SJCRH30 (cell line): ENCODE measurements around the gene LYST. TPM values are rescaled to one million over a fixed set of nuclear protein-coding genes. Genes with fewer than 3 reads are reported as not detected.
"Not testable (repeated sequence)": the region's sequence is repeated elsewhere in the genome, so short reads cannot be mapped to it uniquely, and the experiment has no call there.

Experiments used
- DNase-seq, 2 experiments: peaks; one replicate each; pipeline ENCODE4 v3.0.0-alpha.2; 2015 to 2020
- H3K27ac ChIP-seq: fragments of 250-450 bp; sonication (Bioruptor Pico); 2 replicates; pipeline ENCODE4 v1.5.1; 2020; ENCODE audit warnings: mild to moderate bottlenecking, moderate library complexity
- H3K27me3 ChIP-seq: fragments of 250-450 bp; sonication (Bioruptor Pico); 2 replicates; pipeline ENCODE4 v1.5.1; 2020; ENCODE audit warnings: mild to moderate bottlenecking, moderate library complexity
- H3K36me3 ChIP-seq: fragments of 250-450 bp; sonication (Bioruptor Pico); 2 replicates; pipeline ENCODE4 v1.5.1; 2020; ENCODE audit warnings: mild to moderate bottlenecking, moderate library complexity
- H3K4me1 ChIP-seq: fragments of 250-450 bp; sonication (Bioruptor Pico); 2 replicates; pipeline ENCODE4 v1.5.1; 2020; ENCODE audit warnings: mild to moderate bottlenecking, moderate library complexity
- H3K4me3 ChIP-seq: fragments of 250-450 bp; sonication (Bioruptor Pico); 2 replicates; pipeline ENCODE4 v1.5.1; 2020; ENCODE audit warnings: mild to moderate bottlenecking, moderate library complexity
- H3K9me3 ChIP-seq: fragments of 250-450 bp; sonication (Bioruptor Pico); replicated peaks from 2 replicates; pipeline ENCODE4 v1.5.1; 2020; ENCODE audit warnings: mild to moderate bottlenecking, moderate library complexity
- total RNA-seq: library from RNA; depleted of rRNA; stranded (reverse); fragments of >200 nt; shearing (Covaris generic); gene quantifications from 2 replicates; pipeline ENCODE4 v1.2.3, GENCODE V29; 2014; rRNA removed

Gene LYST, protein sequence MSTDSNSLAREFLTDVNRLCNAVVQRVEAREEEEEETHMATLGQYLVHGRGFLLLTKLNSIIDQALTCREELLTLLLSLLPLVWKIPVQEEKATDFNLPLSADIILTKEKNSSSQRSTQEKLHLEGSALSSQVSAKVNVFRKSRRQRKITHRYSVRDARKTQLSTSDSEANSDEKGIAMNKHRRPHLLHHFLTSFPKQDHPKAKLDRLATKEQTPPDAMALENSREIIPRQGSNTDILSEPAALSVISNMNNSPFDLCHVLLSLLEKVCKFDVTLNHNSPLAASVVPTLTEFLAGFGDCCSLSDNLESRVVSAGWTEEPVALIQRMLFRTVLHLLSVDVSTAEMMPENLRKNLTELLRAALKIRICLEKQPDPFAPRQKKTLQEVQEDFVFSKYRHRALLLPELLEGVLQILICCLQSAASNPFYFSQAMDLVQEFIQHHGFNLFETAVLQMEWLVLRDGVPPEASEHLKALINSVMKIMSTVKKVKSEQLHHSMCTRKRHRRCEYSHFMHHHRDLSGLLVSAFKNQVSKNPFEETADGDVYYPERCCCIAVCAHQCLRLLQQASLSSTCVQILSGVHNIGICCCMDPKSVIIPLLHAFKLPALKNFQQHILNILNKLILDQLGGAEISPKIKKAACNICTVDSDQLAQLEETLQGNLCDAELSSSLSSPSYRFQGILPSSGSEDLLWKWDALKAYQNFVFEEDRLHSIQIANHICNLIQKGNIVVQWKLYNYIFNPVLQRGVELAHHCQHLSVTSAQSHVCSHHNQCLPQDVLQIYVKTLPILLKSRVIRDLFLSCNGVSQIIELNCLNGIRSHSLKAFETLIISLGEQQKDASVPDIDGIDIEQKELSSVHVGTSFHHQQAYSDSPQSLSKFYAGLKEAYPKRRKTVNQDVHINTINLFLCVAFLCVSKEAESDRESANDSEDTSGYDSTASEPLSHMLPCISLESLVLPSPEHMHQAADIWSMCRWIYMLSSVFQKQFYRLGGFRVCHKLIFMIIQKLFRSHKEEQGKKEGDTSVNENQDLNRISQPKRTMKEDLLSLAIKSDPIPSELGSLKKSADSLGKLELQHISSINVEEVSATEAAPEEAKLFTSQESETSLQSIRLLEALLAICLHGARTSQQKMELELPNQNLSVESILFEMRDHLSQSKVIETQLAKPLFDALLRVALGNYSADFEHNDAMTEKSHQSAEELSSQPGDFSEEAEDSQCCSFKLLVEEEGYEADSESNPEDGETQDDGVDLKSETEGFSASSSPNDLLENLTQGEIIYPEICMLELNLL (N-terminal part only)
- total RNA-seq = 2.3 and 2.9 TPM in 2 replicates

- peak; percentile 36 to 53 for DNase-seq
- Histone ChIP-seq H3K4me3 (peak within 1 kb of the TSS; percentile 84), H3K4me1 (0 out of 2 replicates have a peak, but pooled peaks cover 2% of the 10 kb centered on the region), H3K27me3 (no peaks in the 10 kb centered on the region), H3K27ac (peak within 1 kb of the TSS; percentile 33), H3K36me3 (no peaks in the 10 kb centered on the region), H3K9me3 (no peaks in the 10 kb centered on the region)
Measured at GRCh38 chr1:235866205-235866912, at the start of gene LYST. LYST (minus strand) TSS chr1:235866906; CDS start chr1:235830417, 36,489 bp downstream.

DNA sequence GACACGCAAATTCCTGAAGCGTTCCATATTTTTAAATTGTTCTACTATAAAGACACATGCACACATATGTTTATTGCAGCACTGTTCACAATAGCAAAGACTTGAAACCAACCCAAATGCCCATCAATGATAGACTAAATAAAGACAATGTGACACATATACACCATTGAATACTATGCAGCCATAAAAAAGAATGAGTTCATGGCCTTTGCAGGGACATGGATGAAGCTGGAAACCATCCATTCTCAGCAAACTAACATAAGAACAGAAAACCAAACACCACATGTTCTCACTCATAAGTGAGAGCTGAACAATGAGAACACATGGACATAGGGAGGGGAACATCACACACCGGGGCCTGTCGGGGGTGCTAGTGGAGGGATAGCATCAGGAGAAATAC, 48.8 kb upstream of the LYST start:
- not testable (repeated sequence) for H3K27ac ChIP-seq, H3K36me3 ChIP-seq, H3K9me3 ChIP-seq, H3K4me1 ChIP-seq, DNase-seq, H3K4me3 ChIP-seq, H3K27me3 ChIP-seq

DNA sequence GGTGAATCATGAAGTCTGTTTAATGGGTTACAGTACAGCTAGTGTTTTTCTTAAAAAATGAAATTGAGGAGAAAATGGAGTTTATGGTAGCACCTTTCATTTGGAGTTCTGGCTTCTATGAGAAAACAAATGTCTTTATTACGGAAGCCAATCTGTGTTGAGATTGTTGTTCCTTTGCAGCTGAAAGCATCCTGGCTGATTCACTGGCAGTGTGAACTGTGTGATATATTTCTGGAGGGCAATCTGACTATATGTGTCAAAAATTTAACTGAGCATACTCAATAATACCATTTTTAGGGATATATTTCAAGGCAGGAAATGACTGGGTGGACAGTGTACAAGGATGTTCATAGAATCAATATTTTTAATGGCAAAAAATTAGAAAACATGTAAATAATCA, 46.6 kb upstream of the LYST start:
- H3K27ac ChIP-seq = no peak overlapping the region
- H3K4me3 ChIP-seq = no peak overlapping the region
- H3K27me3 ChIP-seq = no peaks in the 10 kb centered on the region
- no peaks in the 10 kb centered on the region for H3K9me3 ChIP-seq
- peaks cover 25% of the 10 kb centered on the region for H3K4me1 ChIP-seq
- no peak for DNase-seq
- H3K36me3 ChIP-seq = no peaks in the 10 kb centered on the region

GRCh38 chr1:235911876-235912275, 45.2 kb upstream of the LYST start:
- Histone ChIP-seq H3K4me1 (peaks cover 27% of the 10 kb centered on the region), H3K9me3 (no peaks in the 10 kb centered on the region), H3K36me3 (no peaks in the 10 kb centered on the region)

DNA sequence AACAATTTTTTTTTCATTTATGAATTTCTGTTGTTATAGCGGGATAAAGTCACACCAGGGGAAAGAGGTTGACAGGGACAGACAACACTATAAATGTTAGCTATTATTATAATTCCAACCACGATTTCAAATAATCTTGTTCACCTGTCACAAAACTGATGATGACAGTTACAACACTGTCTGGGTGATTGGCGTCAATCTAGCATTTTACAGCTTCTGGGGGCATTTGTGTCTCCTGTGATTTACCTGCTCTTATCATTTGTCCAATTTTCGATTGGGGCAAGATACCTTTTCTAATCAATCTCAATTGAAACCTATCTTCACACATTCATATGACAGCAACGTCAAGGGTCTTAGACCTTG, 44.6 kb upstream of the LYST start:
- no peak for DNase-seq
- Histone ChIP-seq H3K27ac (peak overlapping the region; percentile 78), H3K4me1 (peaks cover 27% of the 10 kb centered on the region), H3K9me3 (no peaks in the 10 kb centered on the region), H3K27me3 (no peaks in the 10 kb centered on the region), H3K4me3 (no peak overlapping the region), H3K36me3 (no peaks in the 10 kb centered on the region)

More at GRCh38 chr1:235911876-235912275, 45.2 kb upstream of the LYST start:
- Histone ChIP-seq H3K27me3 (no peaks in the 10 kb centered on the region), H3K4me3 (no peak overlapping the region), H3K27ac (no peak overlapping the region)
- no peak for DNase-seq

GRCh38 chr1:235910357-235911299, 43.9 kb upstream of the LYST start:
- no peaks in the 10 kb centered on the region for H3K36me3 ChIP-seq
- H3K27ac ChIP-seq = peak overlapping the region; percentile 78
- no peaks in the 10 kb centered on the region for H3K27me3 ChIP-seq
- peak overlapping the region; percentile 23 for H3K4me3 ChIP-seq
- H3K9me3 ChIP-seq = no peaks in the 10 kb centered on the region
- peaks cover 27% of the 10 kb centered on the region for H3K4me1 ChIP-seq
- peak; percentile 79 to 81 for DNase-seq

DNA sequence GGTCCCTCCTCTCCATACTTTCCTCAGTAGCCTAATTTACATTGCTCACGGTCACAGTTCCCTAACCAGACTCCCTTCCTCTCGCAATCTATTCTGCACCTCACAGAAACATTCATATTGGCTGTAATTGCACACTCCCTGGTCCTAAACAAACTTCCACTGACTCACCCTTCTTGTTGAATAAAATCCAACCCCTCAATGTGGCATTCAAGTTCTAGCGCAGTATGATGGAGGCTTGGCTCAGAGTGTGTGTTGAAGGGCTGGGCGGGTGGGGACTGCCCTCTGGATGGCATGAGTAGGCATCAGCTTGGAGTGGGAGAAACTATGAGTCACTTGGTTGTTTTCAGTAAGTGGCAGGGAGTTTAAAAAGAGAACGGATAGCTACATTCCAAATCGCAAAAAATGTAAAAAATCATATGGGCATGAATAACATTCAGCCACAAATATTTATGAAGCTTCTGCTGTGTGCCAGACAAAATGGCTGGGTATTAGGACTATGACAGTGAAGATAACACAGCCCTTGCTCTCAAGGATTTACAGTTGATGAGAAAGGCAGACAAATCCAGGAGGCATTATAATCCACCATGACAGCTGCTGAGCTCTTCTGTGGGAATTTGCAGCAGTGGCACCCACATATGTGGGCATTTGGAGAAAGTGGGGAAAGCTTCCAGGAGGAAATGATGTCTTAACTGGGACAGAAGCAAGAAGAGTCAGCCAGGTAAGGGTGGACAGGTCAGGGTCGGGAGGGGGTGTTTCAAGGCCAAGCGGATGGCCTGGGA, 42.2 kb upstream of the LYST start:
- Histone ChIP-seq H3K4me3 (no peak overlapping the region), H3K27me3 (no peaks in the 10 kb centered on the region), H3K27ac (peak overlapping the region; percentile 78), H3K36me3 (no peaks in the 10 kb centered on the region), H3K9me3 (no peaks in the 10 kb centered on the region), H3K4me1 (peaks cover 27% of the 10 kb centered on the region)
- DNase-seq = peak; percentile 46 to 74

DNA sequence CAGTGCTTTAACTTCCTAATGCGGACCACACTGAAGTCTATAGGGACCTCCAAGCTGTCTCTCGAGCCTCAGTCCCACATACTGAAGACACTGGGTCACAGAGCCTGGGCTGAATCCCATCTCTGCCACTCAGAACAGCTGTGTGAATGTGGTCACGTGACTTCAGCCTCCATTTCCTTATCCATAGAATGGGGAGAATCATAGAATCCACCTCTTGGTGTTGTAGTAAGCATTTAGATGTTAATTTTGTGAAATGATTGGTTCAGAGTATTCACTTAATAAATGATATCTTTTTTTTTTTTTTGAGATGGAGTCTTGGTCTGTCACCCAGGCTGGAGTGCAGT, 41.2 kb upstream of the LYST start:
- Histone ChIP-seq H3K36me3 (no peaks in the 10 kb centered on the region), H3K9me3 (no peaks in the 10 kb centered on the region), H3K4me3 (no peak overlapping the region), H3K4me1 (peaks cover 33% of the 10 kb centered on the region), H3K27me3 (no peaks in the 10 kb centered on the region), H3K27ac (no peak overlapping the region; the same call in 1 of the 2 replicates)
- DNase-seq = no peak

DNA sequence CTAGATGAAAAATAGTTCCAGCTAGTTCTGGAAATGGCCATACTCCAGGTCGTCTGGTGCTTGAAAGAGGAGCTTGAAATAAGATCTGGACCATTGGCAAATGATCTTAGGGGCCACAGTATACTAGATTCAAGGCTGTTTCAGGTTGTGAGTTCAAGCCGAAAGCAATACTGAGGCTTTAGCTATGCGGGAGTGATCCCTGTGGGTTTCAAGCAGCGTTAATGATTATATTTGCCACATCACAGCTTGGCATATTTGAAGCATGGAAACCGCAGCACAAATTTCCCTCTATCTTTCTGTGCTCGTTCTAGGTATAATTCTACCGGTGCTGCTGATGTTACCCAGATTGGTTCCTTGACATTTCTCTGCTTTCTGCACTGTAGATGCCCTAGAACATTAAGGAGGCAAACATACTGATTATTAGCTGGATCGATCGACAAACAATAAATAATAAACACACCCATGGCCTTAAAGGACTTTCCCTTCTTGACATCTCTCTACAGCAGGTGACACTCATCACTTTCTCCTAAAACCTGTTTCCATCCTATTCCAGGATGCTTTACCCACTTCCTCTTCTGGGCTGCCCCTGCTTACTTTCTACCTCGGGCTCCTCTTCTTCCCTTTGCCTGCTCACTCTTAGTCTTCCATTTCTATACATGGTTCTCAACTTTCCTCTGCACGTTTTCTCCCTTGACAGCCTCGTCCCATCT, 40.6 kb upstream of the LYST start:
- H3K36me3 ChIP-seq = no peaks in the 10 kb centered on the region
- H3K27me3 ChIP-seq = no peaks in the 10 kb centered on the region
- H3K27ac ChIP-seq = no peak overlapping the region
- no peak for DNase-seq
- H3K4me1 ChIP-seq = peaks cover 38% of the 10 kb centered on the region
- H3K9me3 ChIP-seq = no peaks in the 10 kb centered on the region
- H3K4me3 ChIP-seq = no peak overlapping the region

DNA sequence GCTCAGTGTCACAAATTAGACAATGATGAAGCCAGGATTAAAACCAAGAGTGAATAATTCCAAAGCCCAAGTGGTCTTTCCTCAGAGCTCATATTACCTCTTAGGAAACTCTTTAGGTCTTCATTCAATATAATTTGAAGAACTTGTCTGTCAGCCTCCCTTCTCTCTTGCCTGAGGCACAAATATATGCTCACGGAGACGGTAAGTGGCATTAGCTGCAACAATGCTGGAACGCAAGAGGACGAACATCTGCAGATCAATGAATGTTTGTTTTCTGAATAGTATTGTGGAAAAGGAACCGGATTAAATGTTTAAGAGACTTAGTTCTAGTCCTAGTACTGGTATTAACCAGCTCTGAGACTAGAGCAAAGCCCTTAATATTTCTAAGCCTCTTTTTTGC, 39.7 kb upstream of the LYST start:
- no peaks in the 10 kb centered on the region for H3K36me3 ChIP-seq

GRCh38 chr1:235903809-235904208, 37.1 kb upstream of the LYST start:
- not testable (repeated sequence) for H3K4me3 ChIP-seq, H3K27ac ChIP-seq, DNase-seq, H3K9me3 ChIP-seq, H3K36me3 ChIP-seq, H3K27me3 ChIP-seq
- peaks cover 21% of the 10 kb centered on the region for H3K4me1 ChIP-seq

More for the DNA sequence above, 39.7 kb upstream of the LYST start:
- Histone ChIP-seq H3K9me3 (no peaks in the 10 kb centered on the region), H3K4me3 (no peak overlapping the region), H3K27me3 (no peaks in the 10 kb centered on the region), H3K4me1 (peaks cover 38% of the 10 kb centered on the region), H3K27ac (no peak overlapping the region)
- DNase-seq = no peak
